Measurements from ENCODE around the gene RSBN1. TPM values are rescaled to one million over a fixed set of nuclear protein-coding genes. Genes with fewer than 3 reads are reported as not detected.

The RSBN1 gene
- total RNA-seq, 2 donors from 2014 or later: 16.1 to 23.5 TPM

DNA sequence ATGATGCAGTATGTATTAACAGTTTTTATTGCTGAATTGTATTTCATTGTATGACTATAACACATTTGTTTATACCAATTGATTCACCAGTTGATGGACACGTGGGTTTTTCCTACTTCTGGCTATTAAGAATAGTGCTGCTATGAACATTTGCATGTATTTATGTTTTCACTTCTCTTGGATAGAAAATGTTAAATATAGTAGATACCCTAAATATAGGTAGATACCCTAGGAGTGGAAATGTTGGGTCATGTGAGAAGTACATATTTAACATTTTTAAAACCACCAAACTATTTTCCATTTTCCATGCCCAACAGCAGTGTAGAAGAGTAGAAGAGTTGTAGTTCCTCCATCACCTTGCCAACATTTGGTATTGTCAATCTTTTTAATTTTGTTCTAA lies 60.8 kb downstream of the RSBN1 start:
- H3K27ac ChIP-seq: no peak overlapping the region
- no peak for DNase-seq (ENCODE audit: low spot score)
- H3K4me1 ChIP-seq (ENCODE audit: control insufficient read depth in 1 of 2, low read depth in 2 of 2): peaks cover under 1 to 4% of the 10 kb centered on the region in 2 donors
- no peaks in the 10 kb centered on the region for H3K27me3 ChIP-seq (replicated peaks; ENCODE audit: insufficient read depth)
- H3K4me3 ChIP-seq: no peak overlapping the region
- H3K9me3 ChIP-seq: no peaks in the 10 kb centered on the region
- H3K36me3 ChIP-seq: peaks cover 6% of the 10 kb centered on the region
- TF ChIP-seq, protein P1, sequence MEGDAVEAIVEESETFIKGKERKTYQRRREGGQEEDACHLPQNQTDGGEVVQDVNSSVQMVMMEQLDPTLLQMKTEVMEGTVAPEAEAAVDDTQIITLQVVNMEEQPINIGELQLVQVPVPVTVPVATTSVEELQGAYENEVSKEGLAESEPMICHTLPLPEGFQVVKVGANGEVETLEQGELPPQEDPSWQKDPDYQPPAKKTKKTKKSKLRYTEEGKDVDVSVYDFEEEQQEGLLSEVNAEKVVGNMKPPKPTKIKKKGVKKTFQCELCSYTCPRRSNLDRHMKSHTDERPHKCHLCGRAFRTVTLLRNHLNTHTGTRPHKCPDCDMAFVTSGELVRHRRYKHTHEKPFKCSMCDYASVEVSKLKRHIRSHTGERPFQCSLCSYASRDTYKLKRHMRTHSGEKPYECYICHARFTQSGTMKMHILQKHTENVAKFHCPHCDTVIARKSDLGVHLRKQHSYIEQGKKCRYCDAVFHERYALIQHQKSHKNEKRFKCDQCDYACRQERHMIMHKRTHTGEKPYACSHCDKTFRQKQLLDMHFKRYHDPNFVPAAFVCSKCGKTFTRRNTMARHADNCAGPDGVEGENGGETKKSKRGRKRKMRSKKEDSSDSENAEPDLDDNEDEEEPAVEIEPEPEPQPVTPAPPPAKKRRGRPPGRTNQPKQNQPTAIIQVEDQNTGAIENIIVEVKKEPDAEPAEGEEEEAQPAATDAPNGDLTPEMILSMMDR (IDR thresholded peaks at IDR 0.05): no peak
- ATAC-seq (ENCODE audit: insufficient number of reproducible peaks, low FRiP score, low read depth): no peak

DNA sequence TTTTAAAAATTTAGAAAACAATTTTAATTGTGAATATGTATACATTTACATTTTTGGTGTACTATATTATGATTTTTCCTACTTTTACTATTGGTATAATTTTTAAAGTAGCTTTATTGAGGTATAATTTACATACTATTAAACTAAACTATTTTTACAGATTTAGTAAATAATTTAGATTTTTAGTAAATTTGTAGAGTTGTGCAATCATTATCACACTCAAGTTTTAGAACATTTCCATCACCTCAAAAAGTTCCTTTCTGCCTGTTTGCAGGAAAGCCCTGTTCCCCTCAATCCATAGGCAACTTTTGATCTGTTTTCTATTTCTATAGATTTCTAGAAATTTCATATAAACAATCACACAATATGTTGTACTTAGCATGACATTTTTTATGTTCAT lies 61.2 kb downstream of the RSBN1 start:
- Histone ChIP-seq H3K4me3 (no peak overlapping the region), H3K27me3 (replicated peaks; ENCODE audit: insufficient read depth) (no peaks in the 10 kb centered on the region), H3K9me3 (no peaks in the 10 kb centered on the region), H3K36me3 (peaks cover 6% of the 10 kb centered on the region), H3K27ac (no peak overlapping the region), H3K4me1 (ENCODE audit: control insufficient read depth in 1 of 2, low read depth in 2 of 2) (no peaks in the 10 kb centered on the region)
- TF ChIP-seq, protein P1 (IDR thresholded peaks at IDR 0.05): no peak
- DNase-seq (ENCODE audit: low spot score) (no peak), ATAC-seq (ENCODE audit: insufficient number of reproducible peaks, low FRiP score, low read depth) (no peak)

DNA sequence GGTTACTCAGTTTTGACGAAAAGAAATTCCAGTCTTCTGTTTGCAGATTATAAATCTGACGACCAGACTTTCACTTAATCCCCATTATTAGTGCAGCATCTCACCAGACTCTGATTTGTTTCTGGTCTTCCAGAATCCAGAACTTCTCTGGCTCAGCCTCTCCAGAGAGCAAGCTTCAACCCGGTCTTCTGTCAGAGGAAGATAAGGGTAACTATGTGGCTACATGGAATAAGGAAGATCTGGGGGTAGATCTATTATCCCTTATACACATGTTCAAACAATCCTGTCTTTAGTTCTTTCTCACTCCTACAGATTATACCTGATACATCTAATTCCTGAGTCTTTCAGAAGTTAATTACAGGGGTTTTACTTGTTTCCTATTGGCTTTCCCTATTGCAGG lies 62.9 kb downstream of the RSBN1 start:
- no peak overlapping the region for H3K27ac ChIP-seq
- H3K36me3 ChIP-seq: peaks cover 6% of the 10 kb centered on the region
- H3K4me1 ChIP-seq (ENCODE audit: control insufficient read depth in 1 of 2, low read depth in 2 of 2): no peaks in the 10 kb centered on the region
- ATAC-seq (ENCODE audit: insufficient number of reproducible peaks, low FRiP score, low read depth): no peak
- H3K4me3 ChIP-seq: no peak overlapping the region
- no peaks in the 10 kb centered on the region for H3K27me3 ChIP-seq (replicated peaks; ENCODE audit: insufficient read depth)
- TF ChIP-seq, protein P1 (IDR thresholded peaks at IDR 0.05): no peak
- no peaks in the 10 kb centered on the region for H3K9me3 ChIP-seq
- no peak for DNase-seq (ENCODE audit: low spot score)

GRCh38 chr1:113747376-113747775 lies 64.9 kb downstream of the RSBN1 start:
- Histone ChIP-seq H3K9me3 (no peaks in the 10 kb centered on the region), H3K4me3 (no peak overlapping the region), H3K4me1 (ENCODE audit: control insufficient read depth in 1 of 2, low read depth in 2 of 2) (no peaks in the 10 kb centered on the region), H3K36me3 (peaks cover 6% of the 10 kb centered on the region), H3K27ac (no peak overlapping the region), H3K27me3 (replicated peaks; ENCODE audit: insufficient read depth) (no peaks in the 10 kb centered on the region)
- TF ChIP-seq, protein P1 (IDR thresholded peaks at IDR 0.05): no peak
- no peak for DNase-seq (ENCODE audit: low spot score)
- ATAC-seq (ENCODE audit: insufficient number of reproducible peaks, low FRiP score, low read depth): no peak

GRCh38 chr1:113745425-113745824 lies 66.9 kb downstream of the RSBN1 start:
- Histone ChIP-seq H3K4me1 (ENCODE audit: control insufficient read depth in 1 of 2, low read depth in 2 of 2) (no peaks in the 10 kb centered on the region), H3K27me3 (replicated peaks; ENCODE audit: insufficient read depth) (no peaks in the 10 kb centered on the region), H3K9me3 (no peaks in the 10 kb centered on the region), H3K36me3 (peaks cover 6% of the 10 kb centered on the region), H3K27ac (no peak overlapping the region), H3K4me3 (no peak overlapping the region)
- TF ChIP-seq, protein P1 (IDR thresholded peaks at IDR 0.05): no peak
- no peak for ATAC-seq (ENCODE audit: insufficient number of reproducible peaks, low FRiP score, low read depth)
- no peak for DNase-seq (ENCODE audit: low spot score)

All from thoracic aorta (tissue), 2 donors.